Transverse colon (tissue), 4 donors: ENCODE measurements around the gene TMEM200C. TPM values are rescaled to one million over a fixed set of nuclear protein-coding genes. Genes with fewer than 3 reads are reported as not detected.
A peak's percentile ranks its signal among the peaks of the same experiment; 100 is the strongest.

Experiments
- DNase-seq: peaks from one replicate; pipeline ENCODE4 v3.0.0-alpha.2; 2019
- H3K27ac ChIP-seq, 4 donors: fragments of 200-600 bp; sonication (generic); 2 replicates each; pipeline ENCODE4 v1.5.1; 2016 to 2018; ENCODE audit warnings: inconsistent platforms in 4 of 4
- H3K27me3 ChIP-seq: fragments of 200-600 bp; sonication (generic); 2 replicates; pipeline ENCODE4 v1.5.1; 2017; ENCODE audit warnings: inconsistent platforms
- H3K36me3 ChIP-seq, 4 donors: fragments of 200-600 bp; sonication (generic); 2 replicates each; pipeline ENCODE4 v1.5.1; 2017 to 2019; ENCODE audit warnings: inconsistent platforms in 4 of 4
- H3K4me1 ChIP-seq, 4 donors: fragments of 200-600 bp; sonication (generic); 2 replicates each; pipeline ENCODE4 v1.5.1; 2017 to 2020; ENCODE audit warnings: inconsistent platforms in 4 of 4
- H3K4me3 ChIP-seq, 4 donors: fragments of 200-600 bp; sonication (generic); 1 replicate in 1 of 4; 2 replicates in 3 of 4; pipeline versions ENCODE4 v1.5.1 to v1.6.1; 2017 to 2019; ENCODE audit warnings: inconsistent platforms in 4 of 4
- H3K9me3 ChIP-seq, 2 donors: fragments of 200-600 bp; sonication (generic); 2 replicates each; pipeline ENCODE4 v1.5.1; 2017 to 2019; ENCODE audit warnings: inconsistent platforms in 2 of 2
- EP300 ChIP-seq: sonication (generic); formaldehyde crosslinking; IDR thresholded peaks from one replicate; pipeline ENCODE4 v1.6.1; 2017; ENCODE audit warnings: antibody characterized with exemption, low read depth
- POLR2A ChIP-seq: fragments of 450-650 bp; IDR thresholded peaks from one replicate; pipeline ENCODE4 v1.6.1; 2016; ENCODE audit warnings: antibody characterized with exemption, mild to moderate bottlenecking, moderate library complexity
- POLR2AphosphoS5 ChIP-seq, 3 donors: sonication (generic); formaldehyde crosslinking; IDR thresholded peaks; one replicate each; pipeline ENCODE4 v1.6.1; 2016; ENCODE audit warnings: antibody characterized with exemption in 3 of 3
- WGBS, 2 donors: methylation state at CpG; one replicate each; pipeline ENCODE4 v1.1.5; 2018; ENCODE audit warnings: low coverage in 1 of 2; 5-methylcytosine and 5-hydroxymethylcytosine counted together
- in situ Hi-C, 4 donors: fragments of 200-750 bp; cut with MboI; loops; one replicate each; pipeline versions ENCODE4 v1.15.0 to v1.15.1; 2017; ENCODE audit warnings: low sequenced_read_pairs in 3 of 4, low pct_ligation_motif_present in 1 of 4, low pct_unique_long_range_greater_than_20kb in 1 of 4
- intact Hi-C: fragments of 100-400 bp; cut with DNase I; formaldehyde crosslinking; loops from one replicate; pipeline ENCODE4 v1.15.1; 2023; ENCODE audit warnings: low total_unique reads
- total RNA-seq, 4 donors: library from RNA; depleted of rRNA; stranded (reverse); fragments of >200 nt; gene quantifications; one replicate each; pipeline ENCODE4 v1.1.0, GENCODE V29; 2016
- TF ChIP-seq, protein P1 (sequence below), 5 experiments: fragments of 200-600 bp in 3 of 5; fragments of 450-650 bp in 2 of 5; sonication (generic) in 3 of 5; IDR thresholded peaks; 1 replicate in 2 of 5; 2 replicates in 3 of 5; pipeline ENCODE4 v1.5.1; 2016 to 2017; ENCODE audit warnings: antibody characterized with exemption in 5 of 5, inconsistent platforms in 3 of 5, mild to moderate bottlenecking in 2 of 5, moderate library complexity in 1 of 5

The TMEM200C gene
- total RNA-seq, 4 donors from 2014 or later: 0.14 to 3.7 (median 0.58) TPM

DNA sequence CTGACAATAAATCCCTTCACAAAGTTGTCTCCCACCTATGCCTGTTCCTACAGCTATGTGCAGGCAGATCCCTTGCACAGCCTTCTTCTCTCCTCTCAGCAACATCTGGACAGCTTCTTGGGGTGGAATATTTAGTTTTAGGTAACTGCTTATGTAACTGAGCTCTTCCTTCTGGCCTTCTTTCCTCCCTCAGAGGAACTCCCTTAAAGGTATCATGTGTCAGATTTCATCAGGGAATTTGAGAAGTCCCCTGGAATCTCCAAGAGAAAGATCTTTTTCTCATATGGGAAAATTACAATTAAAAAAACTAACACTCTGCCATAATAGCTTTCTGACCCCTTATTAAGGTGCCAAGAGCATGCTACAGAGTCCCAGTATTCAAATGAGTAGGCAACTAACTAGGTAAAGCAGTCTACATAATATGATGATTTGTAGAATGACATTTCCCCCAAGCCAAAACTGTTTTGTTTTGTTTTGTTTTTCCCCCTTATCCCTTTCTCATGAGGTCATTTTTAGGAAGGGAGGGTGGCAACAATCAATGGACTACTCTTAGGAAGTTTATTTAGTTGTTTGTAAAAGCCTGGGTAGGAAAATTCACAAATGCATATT is 2.4 kb downstream of the TMEM200C start:
- Histone ChIP-seq H3K9me3 (no peaks in the 10 kb centered on the region), H3K27ac (no peak overlapping the region), H3K4me3 (no peak overlapping the region), H3K27me3 (peaks cover 98% of the 10 kb centered on the region), H3K36me3 (no peaks in the 10 kb centered on the region), H3K4me1 (peaks cover 0 to 17% (median 12%) of the 10 kb centered on the region in 4 donors)
- DNase-seq: no peak
- in situ Hi-C loops: loop anchor here (25.0 kb wide), 3 partner anchors 594 to 994 kb away; no protein-coding TSS in a partner anchor
- TF ChIP-seq, protein P1, sequence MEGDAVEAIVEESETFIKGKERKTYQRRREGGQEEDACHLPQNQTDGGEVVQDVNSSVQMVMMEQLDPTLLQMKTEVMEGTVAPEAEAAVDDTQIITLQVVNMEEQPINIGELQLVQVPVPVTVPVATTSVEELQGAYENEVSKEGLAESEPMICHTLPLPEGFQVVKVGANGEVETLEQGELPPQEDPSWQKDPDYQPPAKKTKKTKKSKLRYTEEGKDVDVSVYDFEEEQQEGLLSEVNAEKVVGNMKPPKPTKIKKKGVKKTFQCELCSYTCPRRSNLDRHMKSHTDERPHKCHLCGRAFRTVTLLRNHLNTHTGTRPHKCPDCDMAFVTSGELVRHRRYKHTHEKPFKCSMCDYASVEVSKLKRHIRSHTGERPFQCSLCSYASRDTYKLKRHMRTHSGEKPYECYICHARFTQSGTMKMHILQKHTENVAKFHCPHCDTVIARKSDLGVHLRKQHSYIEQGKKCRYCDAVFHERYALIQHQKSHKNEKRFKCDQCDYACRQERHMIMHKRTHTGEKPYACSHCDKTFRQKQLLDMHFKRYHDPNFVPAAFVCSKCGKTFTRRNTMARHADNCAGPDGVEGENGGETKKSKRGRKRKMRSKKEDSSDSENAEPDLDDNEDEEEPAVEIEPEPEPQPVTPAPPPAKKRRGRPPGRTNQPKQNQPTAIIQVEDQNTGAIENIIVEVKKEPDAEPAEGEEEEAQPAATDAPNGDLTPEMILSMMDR (IDR thresholded peaks at IDR 0.05): no peak
- TF ChIP-seq POLR2AphosphoS5 (IDR thresholded peaks at IDR 0.05) (no peak), EP300 (no peak), POLR2A (no peak)
- intact Hi-C loops: loop anchor here (5.0 kb wide), 1 partner anchor 291 kb away; no protein-coding TSS in a partner anchor

DNA sequence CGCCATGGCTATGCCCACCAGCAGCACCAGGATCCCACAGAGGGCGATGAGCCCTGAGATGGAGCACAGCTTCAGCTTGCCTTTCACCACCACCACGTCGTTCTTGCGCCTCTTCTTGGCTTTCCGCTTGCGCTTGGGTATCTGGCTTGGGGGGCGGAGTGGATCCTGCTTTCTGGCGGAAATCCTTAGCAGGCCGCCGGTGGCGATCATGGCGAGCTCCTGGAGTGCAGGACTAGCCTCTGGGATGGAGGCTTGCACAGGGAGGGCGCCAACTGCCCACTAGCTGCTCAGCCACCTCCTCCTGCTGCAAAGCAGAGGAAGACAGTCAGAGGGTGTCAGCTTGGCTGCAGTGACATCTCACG is 3.5 kb downstream of the TMEM200C start:
- Histone ChIP-seq H3K27ac (no peak overlapping the region), H3K9me3 (no peaks in the 10 kb centered on the region), H3K4me3 (no peak overlapping the region), H3K27me3 (peaks cover 93% of the 10 kb centered on the region), H3K4me1 (peaks cover 0 to 17% (median 12%) of the 10 kb centered on the region in 4 donors), H3K36me3 (no peaks in the 10 kb centered on the region)
- DNase-seq: no peak
- TF ChIP-seq EP300: no peak
- TF ChIP-seq, protein P1 (IDR thresholded peaks at IDR 0.05): no peak
- TF ChIP-seq POLR2AphosphoS5 (IDR thresholded peaks at IDR 0.05): no peak
- TF ChIP-seq POLR2A: no peak
- WGBS, 2 donors: 89% methylated on average over 15 of the region's 15 CpGs; no CpG with 5 or more reads in 1 of the 2 donors
- intact Hi-C loops (loop anchor here (5.0 kb wide), 1 partner anchor 290 kb away; no protein-coding TSS in a partner anchor), in situ Hi-C loops (loop anchor here (25.0 kb wide), 3 partner anchors 595 to 995 kb away; no protein-coding TSS in a partner anchor)

DNA sequence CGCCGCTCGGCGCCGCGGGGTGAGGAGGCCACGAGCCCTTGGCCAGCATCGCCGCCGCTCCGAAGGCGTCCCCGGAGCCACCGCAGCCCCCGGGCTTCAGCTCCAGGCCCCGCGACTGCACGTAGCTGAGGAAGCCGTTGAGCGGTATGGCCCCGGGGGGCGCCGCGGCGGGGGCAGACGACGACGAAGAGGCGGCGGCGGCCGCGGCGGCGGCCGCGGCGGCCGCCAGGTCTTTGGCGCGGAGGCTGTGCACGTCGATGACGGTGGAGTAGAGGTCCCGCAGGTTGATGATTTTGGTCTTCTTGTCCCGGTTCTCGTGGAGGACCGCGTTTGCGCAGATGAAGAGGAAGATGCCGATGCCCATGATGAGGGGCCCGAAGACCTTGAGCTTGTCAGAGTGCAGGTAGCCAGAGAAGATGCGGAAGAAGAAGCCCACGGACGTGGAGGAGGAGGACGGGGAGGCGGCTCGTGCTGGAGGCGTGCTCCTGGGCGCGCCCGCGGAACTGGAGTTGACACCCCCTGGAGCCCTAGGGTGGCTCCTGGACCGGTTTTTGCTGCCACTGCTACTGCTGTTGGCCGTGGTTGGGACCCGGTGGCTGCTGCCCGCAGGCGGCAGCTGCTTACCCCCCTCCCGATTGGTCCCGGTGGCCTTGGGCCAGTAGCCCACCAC is 4.0 kb downstream of the TMEM200C start:
- Histone ChIP-seq H3K9me3 (no peaks in the 10 kb centered on the region), H3K36me3 (no peaks in the 10 kb centered on the region), H3K4me3 (peak overlapping the region in 3 of 4 donors; percentile 17 to 66 (median 38)), H3K4me1 (peaks cover 0 to 17% (median 12%) of the 10 kb centered on the region in 4 donors), H3K27me3 (peaks cover 93% of the 10 kb centered on the region), H3K27ac (no peak overlapping the region)
- no peak for DNase-seq
- WGBS, 2 donors: 65% methylated on average over 53 of the region's 70 CpGs; no CpG with 5 or more reads in 1 of the 2 donors
- no peak for TF ChIP-seq EP300
- TF ChIP-seq, protein P1 (IDR thresholded peaks at IDR 0.05): no peak
- TF ChIP-seq POLR2A: no peak
- intact Hi-C loops (loop anchor here (5.0 kb wide), 1 partner anchor 289 kb away; no protein-coding TSS in a partner anchor), in situ Hi-C loops (loop anchor here (25.0 kb wide), 3 partner anchors 596 to 996 kb away; no protein-coding TSS in a partner anchor)
